GM15510 (cell line): ENCODE data around the gene DAZAP1.

Experiments
- POLR2A ChIP-seq: IDR thresholded peaks from 3 replicates; pipeline ENCODE4 v1.6.1; 2011; ENCODE audit warnings: borderline replicate concordance; ENCODE audit not compliant: insufficient read length; ENCODE audit errors: extremely low read depth

The DAZAP1 gene

GRCh38 chr19:1411255-1412191 lies 4.1 kb downstream of the DAZAP1 start:
- TF ChIP-seq POLR2A: no peak

- TF ChIP-seq POLR2A: no peak
Observed at GRCh38 chr19:1412323-1412923, 5.0 kb downstream of the DAZAP1 start.

- no peak for TF ChIP-seq POLR2A
Observed at GRCh38 chr19:1412995-1413800, 5.8 kb downstream of the DAZAP1 start.

DNA sequence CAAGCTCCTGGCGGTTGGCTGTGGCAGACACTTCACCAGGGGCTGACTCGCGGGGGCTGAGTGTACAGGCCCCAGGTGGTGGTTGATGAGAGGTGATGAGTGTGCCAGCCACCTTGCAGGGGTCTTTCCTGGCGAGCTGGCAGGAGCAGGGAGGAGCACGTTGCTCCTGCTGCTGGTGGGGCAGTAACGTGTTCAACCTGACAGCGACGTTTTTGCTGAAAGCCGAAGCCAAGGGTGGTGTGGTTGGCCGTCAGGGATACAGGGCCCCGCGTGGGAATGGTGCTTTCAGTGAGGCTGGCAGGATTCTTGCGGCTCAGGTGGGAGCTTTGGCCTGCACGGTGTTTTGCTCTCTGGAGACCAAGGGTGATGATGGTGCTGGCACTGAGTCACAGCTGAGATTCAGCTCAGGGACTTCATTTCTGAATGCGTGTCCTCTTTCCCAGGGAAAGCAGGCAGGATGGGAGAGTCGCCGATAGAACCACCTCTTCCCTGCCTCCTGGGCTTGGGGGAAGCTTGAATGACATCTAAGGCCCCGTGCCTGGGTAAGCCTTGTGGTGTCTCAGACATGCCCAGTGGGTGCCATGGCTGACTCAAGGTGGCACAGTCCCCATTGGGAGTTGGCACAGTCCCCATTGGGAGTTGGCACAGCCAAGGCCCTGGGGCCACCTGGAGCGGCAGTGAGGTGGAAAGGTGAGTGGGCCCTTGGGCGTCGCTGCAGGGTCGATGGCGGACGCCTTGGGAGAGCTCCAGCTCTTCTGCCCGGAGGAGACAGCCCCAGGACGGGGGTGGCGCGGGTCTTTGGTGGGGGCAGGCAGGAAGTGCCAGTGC lies 8.8 kb downstream of the DAZAP1 start:
- no peak for TF ChIP-seq POLR2A

DNA sequence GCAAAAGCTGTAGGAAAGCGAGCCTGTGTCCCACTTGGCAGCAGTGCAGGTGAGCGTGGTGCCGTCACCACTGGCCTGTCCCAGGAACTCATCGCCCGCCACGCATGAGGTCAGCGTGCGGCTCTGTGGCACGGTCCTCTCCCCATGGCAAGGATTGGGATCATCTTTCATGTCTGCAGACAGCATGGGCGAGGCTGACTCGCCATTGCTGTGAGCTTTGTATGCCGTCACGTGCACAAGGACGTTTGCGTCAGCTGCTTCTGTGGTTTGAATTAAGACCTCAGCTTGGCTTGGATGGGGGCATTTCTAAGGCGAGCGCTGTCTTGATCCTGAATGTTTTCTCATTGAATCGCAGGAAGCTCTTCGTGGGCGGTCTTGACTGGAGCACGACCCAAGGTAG lies 9.8 kb downstream of the DAZAP1 start:
- TF ChIP-seq POLR2A: no peak

GRCh38 chr19:1417681-1418495 lies 10.5 kb downstream of the DAZAP1 start:
- TF ChIP-seq POLR2A: no peak

GRCh38 chr19:1418496-1418775 lies 11.1 kb downstream of the DAZAP1 start:
- no peak for TF ChIP-seq POLR2A

- no peak for TF ChIP-seq POLR2A
Observed at GRCh38 chr19:1418951-1419738, 11.8 kb downstream of the DAZAP1 start.

- TF ChIP-seq POLR2A: no peak
Observed at GRCh38 chr19:1420590-1420989, 13.2 kb downstream of the DAZAP1 start.

- no peak for TF ChIP-seq POLR2A
Observed at GRCh38 chr19:1421218-1421957, 14.0 kb downstream of the DAZAP1 start.

GRCh38 chr19:1421958-1422305 lies 14.5 kb downstream of the DAZAP1 start:
- no peak for TF ChIP-seq POLR2A

DNA sequence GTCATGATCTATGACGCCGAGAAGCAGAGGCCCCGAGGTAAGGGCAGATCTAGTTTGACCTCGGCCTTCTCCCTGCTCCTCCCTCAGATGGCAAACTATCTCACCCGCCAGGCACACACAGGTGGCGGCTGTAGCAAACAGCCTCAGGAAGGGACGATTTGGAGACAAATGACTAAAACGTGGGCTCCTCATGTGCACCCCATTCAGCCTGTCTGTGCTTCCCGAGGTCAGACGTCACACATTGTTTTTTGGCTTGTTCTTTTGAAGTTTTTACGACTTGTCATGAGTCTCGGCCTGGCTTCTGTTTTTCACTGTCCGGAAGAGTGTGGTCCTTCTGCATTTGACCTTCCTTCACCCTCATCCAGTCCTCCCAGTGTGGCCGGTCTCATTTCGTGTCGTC lies 15.0 kb downstream of the DAZAP1 start:
- TF ChIP-seq POLR2A: no peak
